ENCODE data around the gene MINDY4. TPM values are rescaled to one million over a fixed set of nuclear protein-coding genes. Genes with fewer than 3 reads are reported as not detected.
A peak's percentile ranks its signal among the peaks of the same experiment; 100 is the strongest.

Gene MINDY4
- total RNA-seq, 3 donors from 2014 or later (not counting 1 experiment from before 2014, with no cell fraction given): 1.1 to 1.7 (median 1.1) TPM

DNA sequence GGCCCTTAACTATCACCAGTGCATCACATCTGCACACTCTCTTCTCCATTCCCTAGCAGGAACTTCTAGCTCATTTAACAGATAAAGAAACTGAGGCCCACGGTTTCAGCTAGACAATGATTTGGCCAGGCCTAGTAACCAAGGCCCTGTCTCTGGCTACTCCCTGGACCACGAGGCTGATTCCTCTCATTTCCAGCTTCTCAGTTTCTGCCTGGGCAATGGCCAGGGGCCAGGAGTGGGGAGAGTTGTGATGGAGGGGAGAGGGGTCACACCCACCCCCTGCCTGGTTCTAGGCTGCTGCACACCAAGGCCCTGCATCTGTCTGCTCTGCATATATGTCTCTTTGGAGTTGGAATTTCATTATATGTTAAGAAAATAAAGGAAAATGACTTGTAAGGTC, 153.9 kb downstream of the MINDY4 start:
- intact Hi-C loops (cut with micrococcal nuclease): no loop called here
- peak in 1 of 2 donors; percentile 4 for DNase-seq

DNA sequence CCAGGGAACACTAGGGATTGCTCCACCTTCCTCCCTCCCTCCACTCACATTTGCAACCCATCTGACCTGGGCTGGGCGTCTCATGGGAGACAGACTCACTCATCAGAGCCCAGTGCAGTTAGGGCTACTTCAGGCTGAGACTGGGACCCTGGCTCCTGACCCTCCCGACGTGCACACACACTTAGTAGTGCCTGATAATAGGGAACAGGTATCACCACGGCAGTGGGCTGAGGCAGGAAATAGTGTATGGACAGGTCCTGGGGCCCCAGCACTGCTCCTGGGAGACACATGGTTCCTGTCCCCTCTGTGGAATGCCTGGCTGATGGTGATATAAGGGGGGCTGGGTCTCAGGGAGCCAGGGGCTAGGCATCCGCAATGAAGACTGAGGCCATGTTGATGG, 154.7 kb downstream of the MINDY4 start:
- TF ChIP-seq, protein P1, sequence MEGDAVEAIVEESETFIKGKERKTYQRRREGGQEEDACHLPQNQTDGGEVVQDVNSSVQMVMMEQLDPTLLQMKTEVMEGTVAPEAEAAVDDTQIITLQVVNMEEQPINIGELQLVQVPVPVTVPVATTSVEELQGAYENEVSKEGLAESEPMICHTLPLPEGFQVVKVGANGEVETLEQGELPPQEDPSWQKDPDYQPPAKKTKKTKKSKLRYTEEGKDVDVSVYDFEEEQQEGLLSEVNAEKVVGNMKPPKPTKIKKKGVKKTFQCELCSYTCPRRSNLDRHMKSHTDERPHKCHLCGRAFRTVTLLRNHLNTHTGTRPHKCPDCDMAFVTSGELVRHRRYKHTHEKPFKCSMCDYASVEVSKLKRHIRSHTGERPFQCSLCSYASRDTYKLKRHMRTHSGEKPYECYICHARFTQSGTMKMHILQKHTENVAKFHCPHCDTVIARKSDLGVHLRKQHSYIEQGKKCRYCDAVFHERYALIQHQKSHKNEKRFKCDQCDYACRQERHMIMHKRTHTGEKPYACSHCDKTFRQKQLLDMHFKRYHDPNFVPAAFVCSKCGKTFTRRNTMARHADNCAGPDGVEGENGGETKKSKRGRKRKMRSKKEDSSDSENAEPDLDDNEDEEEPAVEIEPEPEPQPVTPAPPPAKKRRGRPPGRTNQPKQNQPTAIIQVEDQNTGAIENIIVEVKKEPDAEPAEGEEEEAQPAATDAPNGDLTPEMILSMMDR (IDR thresholded peaks at IDR 0.05): no peak
- 68% methylated on average over 5 of the region's 5 CpGs for WGBS (ENCODE audit: insufficient coverage)
- no peak for DNase-seq
- Mint-ChIP-seq H3K27ac (no peak overlapping the region), H3K4me1 (no peaks in the 10 kb centered on the region), H3K9me3 (no peaks in the 10 kb centered on the region), H3K4me3 (no peak overlapping the region), H3K27me3 (ENCODE audit: low read depth in 2 of 2) (no peaks in the 10 kb centered on the region), H3K36me3 (no peaks in the 10 kb centered on the region)
- Histone ChIP-seq H3K4me3 (ENCODE audit: low read length) (no peak overlapping the region), H3K4me1 (ENCODE audit: control insufficient read depth, insufficient read depth, low read length) (no peaks in the 10 kb centered on the region), H3K27me3 (ENCODE audit: control insufficient read depth, insufficient read depth, low read length) (no peaks in the 10 kb centered on the region), H3K9me3 (ENCODE audit: control insufficient read depth, insufficient read depth, low read length) (no peaks in the 10 kb centered on the region), H3K27ac (ENCODE audit: low read length) (no peak overlapping the region), H3K36me3 (ENCODE audit: control insufficient read depth, insufficient read depth, low read length) (no peaks in the 10 kb centered on the region)
- no peak for ATAC-seq
- intact Hi-C loops (cut with micrococcal nuclease): no loop called here

More for the DNA sequence above, 153.9 kb downstream of the MINDY4 start:
- H3K9me3 Mint-ChIP-seq: no peaks in the 10 kb centered on the region
- Histone ChIP-seq H3K9me3 (ENCODE audit: control insufficient read depth, insufficient read depth, low read length) (no peaks in the 10 kb centered on the region), H3K36me3 (ENCODE audit: control insufficient read depth, insufficient read depth, low read length) (no peaks in the 10 kb centered on the region), H3K27ac (ENCODE audit: low read length) (no peak overlapping the region), H3K27me3 (ENCODE audit: control insufficient read depth, insufficient read depth, low read length) (no peaks in the 10 kb centered on the region), H3K4me3 (ENCODE audit: low read length) (no peak overlapping the region), H3K4me1 (ENCODE audit: control insufficient read depth, insufficient read depth, low read length) (no peaks in the 10 kb centered on the region)
- 75% methylated on average over 2 of the region's 2 CpGs for WGBS (ENCODE audit: insufficient coverage)
- ATAC-seq: no peak
- no peak overlapping the region for H3K27ac Mint-ChIP-seq
- no peaks in the 10 kb centered on the region for H3K27me3 Mint-ChIP-seq (ENCODE audit: low read depth in 2 of 2)
- TF ChIP-seq, protein P1 (IDR thresholded peaks at IDR 0.05): no peak
- H3K36me3 Mint-ChIP-seq: no peaks in the 10 kb centered on the region
- no peaks in the 10 kb centered on the region for H3K4me1 Mint-ChIP-seq
- H3K4me3 Mint-ChIP-seq: no peak overlapping the region

DNA sequence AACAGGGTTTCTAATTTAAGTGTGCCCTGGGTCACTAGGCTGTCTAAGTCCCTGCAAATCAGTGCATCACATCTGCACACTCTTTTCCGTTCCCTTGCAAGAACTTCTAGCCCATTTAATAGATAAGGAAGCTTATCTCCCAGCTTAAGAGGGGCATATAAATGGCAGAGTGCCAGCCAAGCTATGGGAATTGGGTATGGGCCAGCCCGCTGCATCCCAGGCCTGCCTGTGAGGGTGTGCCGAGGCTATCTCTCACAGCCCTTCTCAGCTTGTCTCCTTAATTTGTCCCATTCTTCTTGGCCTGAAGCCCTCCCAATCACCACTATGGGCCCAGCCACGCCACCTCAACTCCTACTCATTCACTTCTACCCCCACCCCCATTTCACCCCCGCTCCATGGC, 155.1 kb downstream of the MINDY4 start:
- Histone ChIP-seq H3K36me3 (ENCODE audit: control insufficient read depth, insufficient read depth, low read length) (no peaks in the 10 kb centered on the region), H3K4me1 (ENCODE audit: control insufficient read depth, insufficient read depth, low read length) (no peaks in the 10 kb centered on the region), H3K4me3 (ENCODE audit: low read length) (no peak overlapping the region), H3K27ac (ENCODE audit: low read length) (no peak overlapping the region), H3K27me3 (ENCODE audit: control insufficient read depth, insufficient read depth, low read length) (no peaks in the 10 kb centered on the region), H3K9me3 (ENCODE audit: control insufficient read depth, insufficient read depth, low read length) (no peaks in the 10 kb centered on the region)
- Mint-ChIP-seq H3K27me3 (ENCODE audit: low read depth in 2 of 2) (no peaks in the 10 kb centered on the region), H3K4me3 (no peak overlapping the region), H3K36me3 (no peaks in the 10 kb centered on the region), H3K9me3 (no peaks in the 10 kb centered on the region), H3K27ac (no peak overlapping the region), H3K4me1 (no peaks in the 10 kb centered on the region)
- 83% methylated on average over 5 of the region's 5 CpGs for WGBS (ENCODE audit: insufficient coverage)
- DNase-seq (no peak), ATAC-seq (no peak)
- intact Hi-C loops (cut with micrococcal nuclease): no loop called here
- TF ChIP-seq, protein P1 (IDR thresholded peaks at IDR 0.05): no peak

GRCh38 chr7:30927040-30927439, 155.8 kb downstream of the MINDY4 start:
- H3K4me3 Mint-ChIP-seq: no peak overlapping the region

More at GRCh38 chr7:30927040-30927439, 155.8 kb downstream of the MINDY4 start:
- 89% methylated on average over 3 of the region's 3 CpGs for WGBS (ENCODE audit: insufficient coverage)
- DNase-seq: no peak
- Mint-ChIP-seq H3K9me3 (no peaks in the 10 kb centered on the region), H3K27ac (no peak overlapping the region), H3K36me3 (no peaks in the 10 kb centered on the region), H3K27me3 (ENCODE audit: low read depth in 2 of 2) (no peaks in the 10 kb centered on the region), H3K4me1 (no peaks in the 10 kb centered on the region)
- no peaks in the 10 kb centered on the region for H3K27me3 ChIP-seq (ENCODE audit: control insufficient read depth, insufficient read depth, low read length)
- no peak overlapping the region for H3K4me3 ChIP-seq (ENCODE audit: low read length)
- H3K4me1 ChIP-seq (ENCODE audit: control insufficient read depth, insufficient read depth, low read length): no peaks in the 10 kb centered on the region
- intact Hi-C loops (cut with micrococcal nuclease): no loop called here
- no peak for ATAC-seq
- no peak overlapping the region for H3K27ac ChIP-seq (ENCODE audit: low read length)
- H3K9me3 ChIP-seq (ENCODE audit: control insufficient read depth, insufficient read depth, low read length): no peaks in the 10 kb centered on the region
- TF ChIP-seq, protein P1 (IDR thresholded peaks at IDR 0.05): no peak
- no peaks in the 10 kb centered on the region for H3K36me3 ChIP-seq (ENCODE audit: control insufficient read depth, insufficient read depth, low read length)
